HepG2 (cell line): ENCODE results near the gene RHBDL1. TPM values are rescaled to one million over a fixed set of nuclear protein-coding genes. Genes with fewer than 3 reads are reported as not detected.
A peak's percentile ranks its signal among the peaks of the same experiment; 100 is the strongest.

Experiments
- ATF7 ChIP-seq, 2 experiments: fragments of 450-650 bp in 1 of 2; sonication (generic) in 1 of 2; formaldehyde crosslinking in 1 of 2; IDR thresholded peaks; 2 replicates each; pipeline versions ENCODE4 v1.4.0 to v1.6.1; 2016 to 2020; ENCODE audit warnings: antibody characterized with exemption in 1 of 2, mild to moderate bottlenecking in 1 of 2, missing genetic modification reagents in 1 of 2
- CAMTA2 ChIP-seq: sonication (generic); formaldehyde crosslinking; IDR thresholded peaks from 2 replicates; pipeline ENCODE4 v1.4.0; 2020; ENCODE audit warnings: mild to moderate bottlenecking, missing genetic modification reagents, borderline replicate concordance
- CCAR2 ChIP-seq: fragments of 200-400 bp; formaldehyde crosslinking; optimal IDR thresholded peaks from 2 replicates; pipeline ENCODE3; 2018; ENCODE audit warnings: low read depth, mild to moderate bottlenecking, low read length, moderate library complexity
- CEBPG ChIP-seq: IDR thresholded peaks from 2 replicates; pipeline ENCODE4 v1.6.1; 2016
- HMG20B ChIP-seq: conservative IDR thresholded peaks from 2 replicates; pipeline ENCODE4 v1.6.1; 2016; ENCODE audit warnings: missing genetic modification reagents, missing compliant biosample characterization
- KMT2A ChIP-seq: sonication (generic); formaldehyde crosslinking; IDR thresholded peaks from 2 replicates; pipeline ENCODE4 v1.4.0; 2020; ENCODE audit warnings: missing genetic modification reagents
- MIER3 ChIP-seq: IDR thresholded peaks from 2 replicates; pipeline ENCODE4 v1.6.1; 2016; ENCODE audit warnings: missing compliant biosample characterization, borderline replicate concordance
- PCBP1 ChIP-seq: fragments of 200-400 bp; formaldehyde crosslinking; IDR thresholded peaks from 2 replicates; pipeline ENCODE4 v1.6.1; 2017; ENCODE audit warnings: mild to moderate bottlenecking, low read depth, low read length, borderline replicate concordance
- RFXANK ChIP-seq: IDR thresholded peaks from 2 replicates; pipeline ENCODE4 v1.6.1; 2016
- SOX13 ChIP-seq, 3 experiments: fragments of 450-650 bp in 1 of 3; sonication (generic) in 1 of 3; formaldehyde crosslinking in 1 of 3; IDR thresholded peaks in 2 of 3; conservative IDR thresholded peaks in 1 of 3; 2 replicates each; pipeline versions ENCODE4 v1.5.0 to v1.6.1; 2016 to 2020; ENCODE audit warnings: antibody characterized with exemption in 1 of 3, mild to moderate bottlenecking in 1 of 3, missing compliant biosample characterization in 1 of 3, missing genetic modification reagents in 1 of 3, moderate library complexity in 1 of 3
- TOE1 ChIP-seq: sonication (generic); formaldehyde crosslinking; IDR thresholded peaks from 2 replicates; pipeline ENCODE4 v1.4.0; 2020; ENCODE audit warnings: mild to moderate bottlenecking, missing genetic modification reagents
- TOPORS ChIP-seq: sonication (generic); formaldehyde crosslinking; IDR thresholded peaks from 2 replicates; pipeline ENCODE4 v1.8.0; 2023; ENCODE audit warnings: mild to moderate bottlenecking, missing genetic modification reagents
- ZFYVE20 ChIP-seq: sonication (generic); formaldehyde crosslinking; IDR thresholded peaks from 2 replicates; pipeline ENCODE4 v1.8.0; 2023; ENCODE audit warnings: low read depth, mild to moderate bottlenecking, moderate library complexity, missing genetic modification reagents, borderline replicate concordance
- ZNF232 ChIP-seq: sonication (generic); formaldehyde crosslinking; IDR thresholded peaks from 2 replicates; pipeline ENCODE4 v1.4.0; 2020; ENCODE audit warnings: missing genetic modification reagents, borderline replicate concordance
- ZNF282 ChIP-seq: fragments of 450-650 bp; IDR thresholded peaks from 2 replicates; pipeline ENCODE4 v1.6.1; 2018; ENCODE audit not compliant: partially characterized antibody
- ZNF329 ChIP-seq: sonication (generic); formaldehyde crosslinking; IDR thresholded peaks from 2 replicates; pipeline ENCODE4 v1.9.0; 2021; ENCODE audit warnings: low read depth, mild to moderate bottlenecking, missing genetic modification reagents
- ZNF333 ChIP-seq: sonication (generic); formaldehyde crosslinking; IDR thresholded peaks from 2 replicates; pipeline ENCODE4 v1.4.0; 2020; ENCODE audit warnings: mild to moderate bottlenecking, missing genetic modification reagents, borderline replicate concordance
- ZNF460 ChIP-seq: sonication (generic); formaldehyde crosslinking; IDR thresholded peaks from 2 replicates; pipeline ENCODE4 v1.5.1; 2020; ENCODE audit warnings: missing genetic modification reagents, mild to moderate bottlenecking, borderline replicate concordance
- ZNF564 ChIP-seq: sonication (generic); formaldehyde crosslinking; IDR thresholded peaks from 2 replicates; pipeline ENCODE4 v1.8.1; 2023; ENCODE audit warnings: mild to moderate bottlenecking, missing genetic modification reagents
- ZNF747 ChIP-seq: sonication (generic); formaldehyde crosslinking; IDR thresholded peaks from 2 replicates; pipeline ENCODE4 v1.8.1; 2023; ENCODE audit warnings: missing genetic modification reagents, mild to moderate bottlenecking, borderline replicate concordance
- ZNF776 ChIP-seq: sonication (generic); formaldehyde crosslinking; IDR thresholded peaks from 2 replicates; pipeline ENCODE4 v1.4.0; 2020; ENCODE audit warnings: mild to moderate bottlenecking, missing genetic modification reagents
- polyA plus RNA-seq, 8 experiments: library from polyadenylated mRNA; depleted of rRNA in 3 of 8; stranded (reverse) in 7 of 8; unstranded in 1 of 8; fragments of >200 nt; fragmentation: Illumina TruSeq in 4 of 8; extraction: Trizol in 4 of 8; gene quantifications; 2 replicates each; pipeline versions ENCODE4 v1.2.1 to v1.2.3, GENCODE V29; 2011 to 2016; ENCODE audit warnings: low read depth in 4 of 8, missing spikeins in 1 of 8, mixed read lengths in 1 of 8; ENCODE audit not compliant: insufficient read depth in 1 of 8
- total RNA-seq, 5 experiments: library from RNA; depleted of rRNA; stranded (reverse); fragments of >200 nt; fragmentation: Illumina TruSeq; extraction: Trizol; gene quantifications; 2 replicates each; pipeline ENCODE4 v1.2.3, GENCODE V29; 2016; ENCODE audit warnings: low read depth in 1 of 5
- TF ChIP-seq, protein P1 (sequence below): sonication (generic); formaldehyde crosslinking; IDR thresholded peaks from 2 replicates; pipeline ENCODE4 v1.8.1; 2023; ENCODE audit warnings: missing genetic modification reagents, inconsistent platforms, borderline replicate concordance
- TF ChIP-seq, protein P2 (sequence below): sonication (generic); formaldehyde crosslinking; IDR thresholded peaks from 2 replicates; pipeline ENCODE4 v1.4.0; 2020; ENCODE audit warnings: missing genetic modification reagents

The RHBDL1 gene
- total and polyA plus RNA-seq, 2 of the 13 experiments (the other 11 are each of a cell fraction or from before 2014, with no cell fraction given) = 1.8 to 3.8 TPM

DNA sequence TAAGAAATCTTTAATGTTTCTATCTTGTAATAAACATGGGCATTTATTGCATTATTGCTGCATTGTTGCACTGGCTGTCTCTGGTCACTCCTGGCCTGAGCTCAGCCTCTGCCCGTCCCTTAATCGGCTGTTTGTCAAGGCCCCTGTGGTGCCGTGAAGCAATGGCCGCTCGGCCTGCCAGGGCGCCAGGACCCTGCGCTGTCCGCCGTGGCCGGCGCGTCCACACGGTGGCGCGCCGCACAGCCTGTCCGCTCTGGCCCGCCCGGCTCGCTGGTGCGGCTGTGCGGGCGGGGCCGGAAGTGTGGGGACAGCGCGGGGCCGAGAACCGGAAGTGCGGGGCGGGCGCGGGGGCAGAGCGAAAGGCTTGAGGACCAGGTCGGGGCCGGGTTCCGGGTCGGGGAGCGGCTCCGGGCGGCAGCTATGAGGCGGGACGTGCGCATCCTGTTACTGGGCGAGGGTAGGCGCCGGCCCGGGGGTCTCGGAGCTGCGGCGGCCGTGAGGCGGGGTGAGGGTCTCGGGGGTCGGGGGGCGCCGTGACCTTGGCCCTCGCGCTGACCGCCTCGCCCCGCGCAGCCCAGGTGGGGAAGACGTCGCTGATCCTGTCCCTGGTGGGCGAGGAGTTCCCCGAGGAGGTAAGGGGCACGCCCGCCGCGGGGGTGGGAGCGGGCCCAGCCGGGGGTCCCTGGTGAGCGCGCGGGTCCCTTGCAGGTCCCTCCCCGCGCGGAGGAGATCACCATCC lies 7.5 kb upstream of the RHBDL1 start, which contains the start of gene RHOT2 (continued):
- peak; percentile 91 for TF ChIP-seq ZNF329 (CRISPR knock-in tag)
- no peak for TF ChIP-seq ATF7 (IDR thresholded peaks at IDR 0.05)
- no peak for TF ChIP-seq ATF7 (CRISPR knock-in tag; IDR thresholded peaks at IDR 0.05)
- TF ChIP-seq ZFYVE20 = no peak; the same call in 1 of the 2 replicates
- TF ChIP-seq RFXANK (CRISPR knock-in tag) = 0 out of 2 replicates have a peak, but pooled peaks have one; percentile 46
- TF ChIP-seq PCBP1 = no peak
- no peak for TF ChIP-seq ZNF333 (CRISPR knock-in tag)
- peak; percentile 53; the same call in 1 of the 2 replicates for TF ChIP-seq KMT2A
- TF ChIP-seq TOE1 = peak; percentile 52; the same call in 1 of the 2 replicates
- peak; percentile 44; the same call in 1 of the 2 replicates for TF ChIP-seq MIER3 (CRISPR knock-in tag)
- TF ChIP-seq ZNF747 (CRISPR knock-in tag) = peak; percentile 24; the same call in 1 of the 2 replicates
- TF ChIP-seq ZNF282 = no peak
- TF ChIP-seq, protein P1, sequence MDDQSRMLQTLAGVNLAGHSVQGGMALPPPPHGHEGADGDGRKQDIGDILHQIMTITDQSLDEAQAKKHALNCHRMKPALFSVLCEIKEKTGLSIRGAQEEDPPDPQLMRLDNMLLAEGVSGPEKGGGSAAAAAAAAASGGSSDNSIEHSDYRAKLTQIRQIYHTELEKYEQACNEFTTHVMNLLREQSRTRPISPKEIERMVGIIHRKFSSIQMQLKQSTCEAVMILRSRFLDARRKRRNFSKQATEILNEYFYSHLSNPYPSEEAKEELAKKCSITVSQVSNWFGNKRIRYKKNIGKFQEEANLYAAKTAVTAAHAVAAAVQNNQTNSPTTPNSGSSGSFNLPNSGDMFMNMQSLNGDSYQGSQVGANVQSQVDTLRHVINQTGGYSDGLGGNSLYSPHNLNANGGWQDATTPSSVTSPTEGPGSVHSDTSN (CRISPR knock-in tag) = no peak
- no peak for TF ChIP-seq SOX13 (IDR thresholded peaks at IDR 0.05)
- peak in 1 of 2 experiments; percentile 16; a peak in 1 of 4 replicates for TF ChIP-seq SOX13 (CRISPR knock-in tag; conservative IDR thresholded peaks at IDR 0.05 in 1 of 2, IDR thresholded peaks at IDR 0.05 in 1 of 2)
- TF ChIP-seq TOPORS (CRISPR knock-in tag) = no peak
- TF ChIP-seq ZNF776 = no peak
- TF ChIP-seq CAMTA2 = no peak; the same call in 1 of the 2 replicates
- TF ChIP-seq CCAR2 = no peak
- peak; percentile 60 for TF ChIP-seq CEBPG
- peak; percentile 51; the same call in 1 of the 2 replicates for TF ChIP-seq ZNF232 (CRISPR knock-in tag)
- TF ChIP-seq, protein P2, sequence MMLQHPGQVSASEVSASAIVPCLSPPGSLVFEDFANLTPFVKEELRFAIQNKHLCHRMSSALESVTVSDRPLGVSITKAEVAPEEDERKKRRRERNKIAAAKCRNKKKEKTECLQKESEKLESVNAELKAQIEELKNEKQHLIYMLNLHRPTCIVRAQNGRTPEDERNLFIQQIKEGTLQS (CRISPR knock-in tag) = peak; percentile 9; the same call in 1 of the 2 replicates
- TF ChIP-seq ZNF460 (CRISPR knock-in tag) = no peak
- TF ChIP-seq ZNF564 = peak; percentile 91
- no peak for TF ChIP-seq HMG20B (CRISPR knock-in tag)
